DND-41 (cell line): ENCODE measurements around the gene MAP4.

Experiments
- CTCF ChIP-seq: IDR thresholded peaks from 2 replicates; pipeline ENCODE4 v1.5.1; 2012; ENCODE audit warnings: borderline replicate concordance, low read length, moderate library complexity, mild to moderate bottlenecking; ENCODE audit not compliant: poor library complexity, severe bottlenecking; ENCODE audit errors: extremely low read depth
- EZH2 ChIP-seq: IDR thresholded peaks from 3 replicates; pipeline ENCODE4 v1.6.1; 2012; ENCODE audit warnings: borderline replicate concordance, low read depth, mild to moderate bottlenecking, moderate library complexity, low read length, inconsistent platforms; ENCODE audit not compliant: severe bottlenecking

GRCh38 chr3:47846186-47846879 lies 169.9 kb downstream of the MAP4 start:
- no peak for TF ChIP-seq CTCF
- TF ChIP-seq EZH2 = no peak
